Endothelial cell of umbilical vein (primary cell): ENCODE data around the gene CD93. TPM values are rescaled to one million over a fixed set of nuclear protein-coding genes. Genes with fewer than 3 reads are reported as not detected.

Source experiments
- BruUV-seq: library from RNA; stranded (reverse); fragments of 400-500 nt; replicated peaks from 2 replicates; lab custom pipeline; 2021; lab: Mats Ljungman, UMichigan
- CTCF ChIA-PET: fragments of 300-600, 350-600 bp; sonication (Branson Sonifier 250); formaldehyde crosslinking; loops from one replicate; lab custom pipeline; 2021; ENCODE audit warnings: antibody characterized with exemption, inconsistent platforms; lab: Charles Lee
- POLR2A ChIA-PET: fragments of 300-600, 350-600 bp; sonication (Branson Sonifier 250); formaldehyde crosslinking; loops from one replicate; lab custom pipeline; 2021; ENCODE audit warnings: antibody characterized with exemption, inconsistent platforms; lab: Charles Lee
- DNase-seq: peaks from one replicate; pipeline ENCODE4 v3.0.0-alpha.2; 2011; ENCODE audit warnings: low read depth, low spot score
- FAIRE-seq: peaks from 2 replicates; lab custom pipeline; 2011; peaks lifted over from hg19 to GRCh38; lab: Jason Lieb, UNC
- H2AFZ ChIP-seq: 2 replicates; pipeline ENCODE4 v1.6.0; 2012; ENCODE audit warnings: low read depth, low read length, control low read depth, inconsistent platforms
- H3K27ac ChIP-seq: 2 replicates; pipeline ENCODE4 v1.5.1; 2011; ENCODE audit warnings: low read depth, mild to moderate bottlenecking, control low read depth, low read length, moderate library complexity; ENCODE audit not compliant: insufficient read depth
- H3K27me3 ChIP-seq, 2 experiments: 2 replicates each; pipeline versions ENCODE4 v1.6.0 to v1.6.1; 2011; ENCODE audit warnings: low read length in 2 of 2, mixed read lengths in 1 of 2; ENCODE audit not compliant: control insufficient read depth in 2 of 2, insufficient read depth in 2 of 2
- H3K36me3 ChIP-seq, 2 experiments: 2 replicates in 1 of 2; 3 replicates in 1 of 2; pipeline ENCODE4 v1.5.1; 2011; ENCODE audit warnings: low read length in 2 of 2, mild to moderate bottlenecking in 1 of 2, moderate library complexity in 1 of 2; ENCODE audit not compliant: control insufficient read depth in 2 of 2, insufficient read depth in 2 of 2; ENCODE audit errors: extremely low read depth in 1 of 2
- H3K4me1 ChIP-seq: 3 replicates; pipeline ENCODE4 v1.5.1; 2011; ENCODE audit warnings: mild to moderate bottlenecking, low read length; ENCODE audit not compliant: control insufficient read depth, insufficient read depth; ENCODE audit errors: extremely low read depth
- H3K4me2 ChIP-seq: 2 replicates; pipeline ENCODE4 v1.6.1; 2011; ENCODE audit warnings: low read length, control low read depth, mixed read lengths; ENCODE audit not compliant: insufficient read depth
- H3K4me3 ChIP-seq, 3 experiments: fragments of 200-600 bp in 1 of 3; sonication (generic), shearing (Covaris generic) in 1 of 3; replicated peaks in 1 of 3; 2 replicates each; pipeline ENCODE4 v1.5.1; 2011 to 2016; ENCODE audit warnings: control low read depth in 3 of 3, low read length in 3 of 3, mild to moderate bottlenecking in 2 of 3, inconsistent platforms in 1 of 3, low read depth in 1 of 3, moderate library complexity in 1 of 3; ENCODE audit not compliant: insufficient read depth in 1 of 3
- H3K79me2 ChIP-seq: 2 replicates; pipeline ENCODE4 v1.6.0; 2012; ENCODE audit warnings: low read length, inconsistent platforms; ENCODE audit not compliant: control insufficient read depth, insufficient read depth
- H3K9ac ChIP-seq: replicated peaks from 2 replicates; pipeline ENCODE3; 2011; ENCODE audit warnings: low read length, control low read depth; ENCODE audit not compliant: insufficient read depth; ENCODE audit errors: extremely low read depth
- H3K9me1 ChIP-seq: replicated peaks from 3 replicates; pipeline ENCODE4 v1.6.0; 2011; ENCODE audit warnings: mild to moderate bottlenecking, low read length; ENCODE audit not compliant: control insufficient read depth, insufficient read depth; ENCODE audit errors: extremely low read depth
- H3K9me3 ChIP-seq: replicated peaks from 2 replicates; pipeline ENCODE4 v1.5.1; 2012; ENCODE audit warnings: low read length, inconsistent platforms; ENCODE audit not compliant: control insufficient read depth, insufficient read depth
- H4K20me1 ChIP-seq: replicated peaks from 2 replicates; pipeline ENCODE3; 2011; ENCODE audit warnings: mild to moderate bottlenecking, low read length; ENCODE audit not compliant: control insufficient read depth, insufficient read depth; ENCODE audit errors: extremely low read depth
- EZH2 ChIP-seq: IDR thresholded peaks from 2 replicates; pipeline ENCODE4 v1.6.1; 2012; ENCODE audit warnings: borderline replicate concordance, low read depth, mild to moderate bottlenecking, moderate library complexity, low read length, inconsistent platforms; ENCODE audit not compliant: severe bottlenecking
- FOS ChIP-seq: IDR thresholded peaks from 2 replicates; pipeline ENCODE4 v1.6.1; 2011; ENCODE audit warnings: mild to moderate bottlenecking, low read length, moderate library complexity, borderline replicate concordance; ENCODE audit not compliant: insufficient read depth
- GATA2 ChIP-seq: IDR thresholded peaks from 2 replicates; pipeline ENCODE4 v1.7.0; 2011; ENCODE audit warnings: low read depth, mild to moderate bottlenecking, moderate library complexity, mixed read lengths, low read length; ENCODE audit not compliant: insufficient read length, insufficient read depth
- JUN ChIP-seq: IDR thresholded peaks from 2 replicates; pipeline ENCODE4 v1.6.1; 2011; ENCODE audit warnings: borderline replicate concordance, low read depth; ENCODE audit not compliant: insufficient read length, insufficient read depth
- MYC ChIP-seq: IDR thresholded peaks from one replicate; pipeline ENCODE4 v1.6.1; 2011; ENCODE audit warnings: mild to moderate bottlenecking, low read depth, low read length
- POLR2A ChIP-seq: IDR thresholded peaks from 2 replicates; pipeline ENCODE4 v1.6.1; 2012; ENCODE audit warnings: low read depth, mild to moderate bottlenecking, control low read depth, low read length
- POLR2AphosphoS5 ChIP-seq: IDR thresholded peaks from 2 replicates; pipeline ENCODE4 v1.6.1; 2012; ENCODE audit warnings: low read depth, mild to moderate bottlenecking, control low read depth, low read length, moderate library complexity; ENCODE audit not compliant: insufficient read depth
- dilution Hi-C: fragments of 300-500 bp; cut with MboI; formaldehyde crosslinking; loops from one replicate; pipeline ENCODE4 v1.15.0; 2019; ENCODE audit warnings: low sequenced_read_pairs; ENCODE audit not compliant: extremely low pct_ligation_motif_present
- intact Hi-C: fragments of 100-400 bp; cut with micrococcal nuclease; formaldehyde crosslinking; loops from one replicate; pipeline ENCODE4 v1.10.0; 2022
- polyA plus RNA-seq, 4 experiments: library from polyadenylated mRNA; depleted of rRNA in 3 of 4; stranded (reverse) in 3 of 4; unstranded in 1 of 4; fragments of >200 nt; gene quantifications; 2 replicates each; pipeline versions ENCODE4 v1.2.1 to v1.2.3, GENCODE V29; 2011 to 2012; ENCODE audit warnings: missing spikeins in 1 of 4
- total RNA-seq: library from RNA; stranded (reverse); gene quantifications from 2 replicates; pipeline ENCODE4 v1.2.3, GENCODE V29; 2021
- TF ChIP-seq, protein P1 (sequence below): IDR thresholded peaks from 2 replicates; pipeline ENCODE4 v1.6.1; 2011; ENCODE audit not compliant: insufficient read depth, insufficient read length
- TF ChIP-seq, protein P2 (sequence below), 2 donors: IDR thresholded peaks; 1 replicate in 1 of 2; 2 replicates in 1 of 2; pipeline ENCODE4 v1.5.1; 2011; ENCODE audit warnings: low read length in 2 of 2, mild to moderate bottlenecking in 2 of 2, moderate library complexity in 2 of 2, control low read depth in 1 of 2, inconsistent platforms in 1 of 2, low read depth in 1 of 2; ENCODE audit not compliant: insufficient read depth in 1 of 2; ENCODE audit errors: extremely low read depth in 1 of 2

CD93 gene
- total and polyA plus RNA-seq, 2 donors (not counting 3 experiments of a cell fraction or from before 2014, with no cell fraction given) = 180 to 413 TPM

- dilution Hi-C loops = no loop called here
- no TSS peak for BruUV-seq
- CTCF ChIA-PET = interaction anchor here (1.3 to 5.2 kb wide), 5 partner anchors 16 to 99 kb away, joined by 6 to 35 read pairs (median 6); partner anchors contain the start of gene CD93
- Histone ChIP-seq H3K4me3 (no peak overlapping the region), H3K27me3 (no peaks in the 10 kb centered on the region), H2AFZ (no peak overlapping the region), H3K9me3 (no peaks in the 10 kb centered on the region), H4K20me1 (no peaks in the 10 kb centered on the region), H3K9me1 (no peaks in the 10 kb centered on the region), H3K4me2 (no peak overlapping the region), H3K79me2 (no peaks in the 10 kb centered on the region), H3K9ac (no peak overlapping the region), H3K36me3 (no peaks in the 10 kb centered on the region), H3K4me1 (peaks cover 47% of the 10 kb centered on the region), H3K27ac (peak overlapping the region; percentile 92)
- intact Hi-C loops = loop anchor here (2.0 kb wide), 1 partner anchor 157 kb away; no protein-coding TSS in a partner anchor
- TF ChIP-seq POLR2AphosphoS5 (no peak), POLR2A (no peak), MYC (no peak), GATA2 (no peak), FOS (no peak), JUN (no peak), EZH2 (no peak)
- TF ChIP-seq, protein P1, sequence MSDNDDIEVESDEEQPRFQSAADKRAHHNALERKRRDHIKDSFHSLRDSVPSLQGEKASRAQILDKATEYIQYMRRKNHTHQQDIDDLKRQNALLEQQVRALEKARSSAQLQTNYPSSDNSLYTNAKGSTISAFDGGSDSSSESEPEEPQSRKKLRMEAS = no peak
- TF ChIP-seq, protein P2, sequence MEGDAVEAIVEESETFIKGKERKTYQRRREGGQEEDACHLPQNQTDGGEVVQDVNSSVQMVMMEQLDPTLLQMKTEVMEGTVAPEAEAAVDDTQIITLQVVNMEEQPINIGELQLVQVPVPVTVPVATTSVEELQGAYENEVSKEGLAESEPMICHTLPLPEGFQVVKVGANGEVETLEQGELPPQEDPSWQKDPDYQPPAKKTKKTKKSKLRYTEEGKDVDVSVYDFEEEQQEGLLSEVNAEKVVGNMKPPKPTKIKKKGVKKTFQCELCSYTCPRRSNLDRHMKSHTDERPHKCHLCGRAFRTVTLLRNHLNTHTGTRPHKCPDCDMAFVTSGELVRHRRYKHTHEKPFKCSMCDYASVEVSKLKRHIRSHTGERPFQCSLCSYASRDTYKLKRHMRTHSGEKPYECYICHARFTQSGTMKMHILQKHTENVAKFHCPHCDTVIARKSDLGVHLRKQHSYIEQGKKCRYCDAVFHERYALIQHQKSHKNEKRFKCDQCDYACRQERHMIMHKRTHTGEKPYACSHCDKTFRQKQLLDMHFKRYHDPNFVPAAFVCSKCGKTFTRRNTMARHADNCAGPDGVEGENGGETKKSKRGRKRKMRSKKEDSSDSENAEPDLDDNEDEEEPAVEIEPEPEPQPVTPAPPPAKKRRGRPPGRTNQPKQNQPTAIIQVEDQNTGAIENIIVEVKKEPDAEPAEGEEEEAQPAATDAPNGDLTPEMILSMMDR (IDR thresholded peaks at IDR 0.05; ENCODE audit: extremely low read depth in 1 of 2, insufficient read depth in 1 of 2, low read depth in 1 of 2, low read length in 2 of 2) = no peak
- POLR2A ChIA-PET = interaction anchor here (1.8 to 2.0 kb wide), 2 partner anchors 16 to 18 kb away, joined by 8 to 15 read pairs; partner anchors contain the start of gene CD93
- DNase-seq = no peak
- FAIRE-seq = peak; percentile 67
These were observed 15.7 kb upstream of the CD93 start for GRCh38 chr20:23101696-23102406.
